ENCODE measurements around the gene MICAL1.

MICAL1 gene

DNA sequence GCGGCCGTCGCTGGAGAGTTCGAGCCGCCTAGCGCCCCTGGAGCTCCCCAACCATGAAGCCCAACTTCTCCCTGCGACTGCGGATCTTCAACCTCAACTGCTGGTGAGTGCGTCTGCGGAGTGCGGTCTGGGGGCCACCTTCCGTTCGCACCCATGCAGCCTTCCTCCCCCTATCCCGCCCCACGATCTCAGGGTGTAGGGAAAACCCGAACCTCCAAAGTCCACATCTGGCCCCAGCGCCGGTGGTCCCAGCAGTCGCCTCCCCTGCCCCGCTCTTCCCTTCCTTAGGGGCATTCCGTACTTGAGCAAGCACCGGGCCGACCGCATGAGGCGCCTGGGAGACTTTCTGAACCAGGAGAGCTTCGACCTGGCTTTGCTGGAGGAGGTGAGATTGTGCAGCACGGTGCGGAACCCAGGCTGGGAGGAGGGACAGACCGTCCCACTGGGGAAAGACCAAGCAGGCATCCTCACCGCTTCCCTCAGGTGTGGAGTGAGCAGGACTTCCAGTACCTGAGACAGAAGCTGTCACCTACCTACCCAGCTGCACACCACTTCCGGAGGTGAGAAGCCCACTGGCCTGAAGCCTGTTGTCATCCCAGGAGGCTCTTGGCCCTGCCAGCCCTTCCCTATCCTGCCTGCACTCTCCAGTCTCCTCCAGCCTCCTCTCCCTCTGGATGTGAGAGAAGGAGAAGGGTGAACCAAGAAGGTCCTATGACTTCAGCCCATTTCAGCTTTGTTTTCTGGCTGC, 14.3 kb downstream of the MICAL1 start:
- Mint-ChIP-seq H3K36me3 (ENCODE audit: low read depth) (peaks cover 50% of the 10 kb centered on the region), H3K27me3 (no peaks in the 10 kb centered on the region), H3K4me1 (ENCODE audit: low read depth) (peaks cover 32% of the 10 kb centered on the region), H3K27ac (peak overlapping the region; percentile 90), H3K4me3 (peak overlapping the region; percentile 91), H3K9me3 (no peaks in the 10 kb centered on the region)
- DNase-seq = no peak

GRCh38 chr6:109440331-109441068, 15.1 kb downstream of the MICAL1 start, which contains the start of the genes PPIL6 and SMPD2:
TSS of gene PPIL6 (minus strand) at chr6:109440628. CDS start at chr6:109440590, 38 bp downstream.
TSS of gene SMPD2 (plus strand) at chr6:109440724. CDS start at chr6:109441122, 398 bp downstream.
- H3K4me3 Mint-ChIP-seq = peak within 1 kb of the TSS; percentile 91
- peaks cover 44% of the 10 kb centered on the region for H3K36me3 Mint-ChIP-seq (ENCODE audit: low read depth)
- peaks cover 32% of the 10 kb centered on the region for H3K4me1 Mint-ChIP-seq (ENCODE audit: low read depth)
- no peaks in the 10 kb centered on the region for H3K9me3 Mint-ChIP-seq
- H3K27ac Mint-ChIP-seq = peak within 1 kb of the TSS; percentile 90
- H3K27me3 Mint-ChIP-seq = no peaks in the 10 kb centered on the region
- DNase-seq = peak; percentile 87

DNA sequence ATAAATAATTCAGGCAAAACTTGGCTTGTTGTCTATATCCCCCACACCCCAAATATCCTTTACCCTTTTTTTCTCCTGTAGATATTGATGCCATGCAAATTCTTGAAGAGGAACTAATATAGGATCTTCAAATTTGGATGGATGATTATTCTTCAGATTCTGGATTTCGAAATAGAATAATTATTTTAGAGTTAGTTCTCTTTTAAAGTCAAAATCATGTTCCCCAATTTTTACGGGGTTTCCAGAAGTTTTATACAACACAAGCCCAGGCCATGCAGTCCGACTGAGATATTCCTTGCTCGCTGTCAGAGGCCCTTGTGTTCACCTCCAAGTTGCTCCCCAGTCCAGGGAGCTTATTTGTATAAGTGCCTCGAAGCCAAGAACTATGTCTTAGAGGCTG, 19.5 kb downstream of the MICAL1 start:
- DNase-seq = no peak
- H3K36me3 Mint-ChIP-seq (ENCODE audit: low read depth) = peaks cover under 1% of the 10 kb centered on the region
- H3K4me3 Mint-ChIP-seq = no peak overlapping the region
- no peaks in the 10 kb centered on the region for H3K27me3 Mint-ChIP-seq
- H3K4me1 Mint-ChIP-seq (ENCODE audit: low read depth) = peaks cover 5% of the 10 kb centered on the region
- no peaks in the 10 kb centered on the region for H3K9me3 Mint-ChIP-seq
- no peak overlapping the region for H3K27ac Mint-ChIP-seq

DNA sequence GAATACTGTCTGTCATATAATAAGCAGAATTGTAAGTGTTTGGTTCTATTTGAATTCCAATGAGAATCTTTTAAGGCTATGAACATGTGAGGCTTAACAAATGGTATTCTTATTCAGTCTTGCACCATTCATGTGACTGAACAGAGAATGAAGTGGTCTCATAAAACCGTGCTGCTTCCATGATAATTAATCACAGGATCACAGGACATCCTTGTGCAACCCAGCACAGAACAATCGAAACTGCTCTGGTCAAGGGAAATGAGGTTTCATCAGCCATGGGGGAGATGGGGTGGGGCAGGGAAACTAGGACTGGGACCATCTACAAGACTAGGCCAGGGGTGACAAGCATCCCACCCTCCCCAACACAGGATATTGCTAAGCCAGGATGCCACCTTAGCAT, 21.1 kb downstream of the MICAL1 start:
- H3K27me3 Mint-ChIP-seq = no peaks in the 10 kb centered on the region
- no peaks in the 10 kb centered on the region for H3K9me3 Mint-ChIP-seq
- H3K4me3 Mint-ChIP-seq = no peak overlapping the region
- H3K27ac Mint-ChIP-seq = no peak overlapping the region
- no peak for DNase-seq
- no peaks in the 10 kb centered on the region for H3K36me3 Mint-ChIP-seq (ENCODE audit: low read depth)
- H3K4me1 Mint-ChIP-seq (ENCODE audit: low read depth) = no peaks in the 10 kb centered on the region

GRCh38 chr6:109429496-109429895, 26.1 kb downstream of the MICAL1 start:
- Mint-ChIP-seq H3K27ac (no peak overlapping the region), H3K27me3 (no peaks in the 10 kb centered on the region), H3K4me1 (ENCODE audit: low read depth) (peaks cover 3% of the 10 kb centered on the region), H3K9me3 (no peaks in the 10 kb centered on the region), H3K36me3 (ENCODE audit: low read depth) (no peaks in the 10 kb centered on the region), H3K4me3 (no peak overlapping the region)
- no peak for DNase-seq

- Mint-ChIP-seq H3K27ac (no peak overlapping the region), H3K4me3 (no peak overlapping the region), H3K27me3 (no peaks in the 10 kb centered on the region), H3K4me1 (ENCODE audit: low read depth) (peaks cover 3% of the 10 kb centered on the region), H3K9me3 (no peaks in the 10 kb centered on the region), H3K36me3 (ENCODE audit: low read depth) (no peaks in the 10 kb centered on the region)
- DNase-seq = no peak
Observed at GRCh38 chr6:109428889-109429477, 26.6 kb downstream of the MICAL1 start.

- Mint-ChIP-seq H3K27me3 (no peaks in the 10 kb centered on the region), H3K9me3 (no peaks in the 10 kb centered on the region), H3K27ac (no peak overlapping the region), H3K4me1 (ENCODE audit: low read depth) (peaks cover 3% of the 10 kb centered on the region), H3K4me3 (no peak overlapping the region), H3K36me3 (ENCODE audit: low read depth) (no peaks in the 10 kb centered on the region)
- DNase-seq = no peak
Observed at GRCh38 chr6:109424946-109425345, 30.6 kb downstream of the MICAL1 start.

GRCh38 chr6:109421184-109421583, 34.4 kb downstream of the MICAL1 start:
- Mint-ChIP-seq H3K27me3 (no peaks in the 10 kb centered on the region), H3K9me3 (no peaks in the 10 kb centered on the region)
- no peak for DNase-seq

GRCh38 chr6:109420751-109421150, 34.8 kb downstream of the MICAL1 start:
- Mint-ChIP-seq H3K4me3 (no peak overlapping the region), H3K36me3 (ENCODE audit: low read depth) (no peaks in the 10 kb centered on the region), H3K27ac (no peak overlapping the region), H3K4me1 (ENCODE audit: low read depth) (peaks cover 1% of the 10 kb centered on the region), H3K9me3 (no peaks in the 10 kb centered on the region), H3K27me3 (no peaks in the 10 kb centered on the region)
- DNase-seq = no peak

More at GRCh38 chr6:109421184-109421583, 34.4 kb downstream of the MICAL1 start:
- no peak overlapping the region for H3K27ac Mint-ChIP-seq
- no peak overlapping the region for H3K4me3 Mint-ChIP-seq
- peaks cover 3% of the 10 kb centered on the region for H3K4me1 Mint-ChIP-seq (ENCODE audit: low read depth)
- no peaks in the 10 kb centered on the region for H3K36me3 Mint-ChIP-seq (ENCODE audit: low read depth)

DNA sequence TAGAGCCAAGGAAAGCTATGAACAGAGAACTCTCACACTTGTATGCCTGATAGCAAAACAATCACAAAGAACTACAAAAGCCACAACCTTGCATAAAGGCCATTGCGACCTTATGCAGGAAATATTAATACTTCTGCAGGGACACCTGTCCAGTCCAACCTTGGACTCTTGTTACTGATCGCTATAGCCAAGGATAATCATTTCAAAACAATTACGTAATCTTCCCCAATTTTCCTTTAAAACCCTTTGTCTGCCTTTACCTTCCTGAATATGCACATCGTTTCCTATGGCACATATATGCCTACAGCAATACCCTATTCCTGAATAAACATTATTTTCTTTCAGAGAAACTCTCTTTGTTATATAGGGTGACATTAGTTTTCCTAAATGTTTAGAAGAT, 37.9 kb downstream of the MICAL1 start:
- H3K4me3 Mint-ChIP-seq = no peak overlapping the region
- H3K36me3 Mint-ChIP-seq (ENCODE audit: low read depth) = no peaks in the 10 kb centered on the region
- H3K4me1 Mint-ChIP-seq (ENCODE audit: low read depth) = no peaks in the 10 kb centered on the region
- H3K27me3 Mint-ChIP-seq = no peaks in the 10 kb centered on the region
- no peak for DNase-seq
- no peaks in the 10 kb centered on the region for H3K9me3 Mint-ChIP-seq
- H3K27ac Mint-ChIP-seq = no peak overlapping the region

- Mint-ChIP-seq H3K4me1 (ENCODE audit: low read depth) (no peaks in the 10 kb centered on the region), H3K9me3 (no peaks in the 10 kb centered on the region), H3K36me3 (ENCODE audit: low read depth) (no peaks in the 10 kb centered on the region), H3K27ac (no peak overlapping the region), H3K27me3 (peaks cover 3% of the 10 kb centered on the region), H3K4me3 (no peak overlapping the region)
- no peak for DNase-seq
Observed at GRCh38 chr6:109411034-109411433, 44.5 kb downstream of the MICAL1 start.

- Mint-ChIP-seq H3K27me3 (peaks cover 3% of the 10 kb centered on the region), H3K27ac (no peak overlapping the region), H3K9me3 (no peaks in the 10 kb centered on the region), H3K4me3 (no peak overlapping the region), H3K36me3 (ENCODE audit: low read depth) (no peaks in the 10 kb centered on the region), H3K4me1 (ENCODE audit: low read depth) (no peaks in the 10 kb centered on the region)
- no peak for DNase-seq
Observed at GRCh38 chr6:109406196-109406595, 49.4 kb downstream of the MICAL1 start.

- Mint-ChIP-seq H3K36me3 (ENCODE audit: low read depth) (no peaks in the 10 kb centered on the region), H3K27ac (no peak overlapping the region), H3K4me3 (no peak overlapping the region), H3K9me3 (no peaks in the 10 kb centered on the region), H3K27me3 (no peaks in the 10 kb centered on the region), H3K4me1 (ENCODE audit: low read depth) (peaks cover 6% of the 10 kb centered on the region)
- no peak for DNase-seq
Observed at GRCh38 chr6:109397020-109397419, 58.6 kb downstream of the MICAL1 start.

GRCh38 chr6:109396046-109396718, 59.4 kb downstream of the MICAL1 start:
- H3K27me3 Mint-ChIP-seq = no peaks in the 10 kb centered on the region
- H3K36me3 Mint-ChIP-seq (ENCODE audit: low read depth) = no peaks in the 10 kb centered on the region
- peaks cover 13% of the 10 kb centered on the region for H3K4me1 Mint-ChIP-seq (ENCODE audit: low read depth)
- H3K9me3 Mint-ChIP-seq = no peaks in the 10 kb centered on the region
- H3K27ac Mint-ChIP-seq = no peak overlapping the region
- DNase-seq = no peak
- no peak overlapping the region for H3K4me3 Mint-ChIP-seq
